Keratinocyte (primary cell): ENCODE measurements around the gene PEX10. TPM values are rescaled to one million over a fixed set of nuclear protein-coding genes. Genes with fewer than 3 reads are reported as not detected.
A peak's percentile ranks its signal among the peaks of the same experiment; 100 is the strongest.

Source experiments
- DNase-seq: peaks from one replicate; pipeline ENCODE4 v3.0.0-alpha.2; 2011; ENCODE audit warnings: low read depth, missing footprints, low spot score
- FAIRE-seq: peaks from 2 replicates; lab custom pipeline; 2011; peaks lifted over from hg19 to GRCh38; lab: Jason Lieb, UNC
- H2AFZ ChIP-seq: 2 replicates; pipeline ENCODE4 v1.6.0; 2012; ENCODE audit warnings: low read length, control low read depth, inconsistent platforms; ENCODE audit not compliant: control insufficient read depth
- H3K27ac ChIP-seq: 2 replicates; pipeline ENCODE4 v1.5.1; 2011; ENCODE audit warnings: low read length; ENCODE audit not compliant: control insufficient read depth, insufficient read depth
- H3K27me3 ChIP-seq: 3 replicates; pipeline ENCODE4 v1.6.0; 2011; ENCODE audit warnings: low read length; ENCODE audit not compliant: control insufficient read depth, insufficient read depth; ENCODE audit errors: extremely low read depth
- H3K36me3 ChIP-seq, 2 experiments: 2 replicates in 1 of 2; 3 replicates in 1 of 2; pipeline ENCODE4 v1.5.1; 2011; ENCODE audit warnings: low read length in 2 of 2, mild to moderate bottlenecking in 1 of 2; ENCODE audit not compliant: control insufficient read depth in 2 of 2, insufficient read depth in 2 of 2; ENCODE audit errors: extremely low read depth in 1 of 2
- H3K4me1 ChIP-seq: 3 replicates; pipeline ENCODE4 v1.5.1; 2011; ENCODE audit warnings: low read length; ENCODE audit not compliant: control insufficient read depth, insufficient read depth; ENCODE audit errors: extremely low read depth
- H3K4me2 ChIP-seq: 3 replicates; pipeline ENCODE4 v1.6.0; 2011; ENCODE audit warnings: low read depth, low read length; ENCODE audit not compliant: control insufficient read depth, insufficient read depth; ENCODE audit errors: extremely low read depth
- H3K4me3 ChIP-seq, 3 experiments: fragments of 200-600 bp in 1 of 3; sonication (generic) in 1 of 3; 2 replicates in 2 of 3; 3 replicates in 1 of 3; pipeline ENCODE4 v1.5.1; 2011 to 2016; ENCODE audit warnings: low read length in 3 of 3, mild to moderate bottlenecking in 3 of 3, control low read depth in 2 of 3, inconsistent platforms in 1 of 3, low read depth in 1 of 3, mixed read lengths in 1 of 3, mixed run types in 1 of 3, moderate library complexity in 1 of 3; ENCODE audit not compliant: control insufficient read depth in 2 of 3, insufficient read depth in 2 of 3; ENCODE audit errors: extremely low read depth in 1 of 3
- H3K79me2 ChIP-seq: 2 replicates; pipeline ENCODE4 v1.6.0; 2012; ENCODE audit warnings: low read length; ENCODE audit not compliant: control insufficient read depth, insufficient read depth
- H3K9ac ChIP-seq: 3 replicates; pipeline ENCODE4 v1.6.0; 2011; ENCODE audit warnings: low read length; ENCODE audit not compliant: control insufficient read depth, insufficient read depth; ENCODE audit errors: extremely low read depth
- H3K9me1 ChIP-seq: 3 replicates; pipeline ENCODE4 v1.6.0; 2011; ENCODE audit warnings: low read length; ENCODE audit not compliant: control insufficient read depth, insufficient read depth; ENCODE audit errors: extremely low read depth
- H3K9me3 ChIP-seq: 2 replicates; pipeline ENCODE4 v1.5.1; 2012; ENCODE audit warnings: low read depth, low read length; ENCODE audit not compliant: control insufficient read depth
- H4K20me1 ChIP-seq: 3 replicates; pipeline ENCODE4 v1.6.0; 2011; ENCODE audit warnings: low read length; ENCODE audit not compliant: control insufficient read depth, insufficient read depth; ENCODE audit errors: extremely low read depth
- CTCF ChIP-seq, 3 experiments: IDR thresholded peaks in 1 of 3; conservative IDR thresholded peaks in 1 of 3; optimal IDR thresholded peaks in 1 of 3; 2 replicates in 2 of 3; 3 replicates in 1 of 3; pipeline versions ENCODE3 to v1.5.1; 2011; ENCODE audit warnings: low read length in 3 of 3, mild to moderate bottlenecking in 3 of 3, moderate library complexity in 2 of 3, control low read depth in 1 of 3, inconsistent platforms in 1 of 3; ENCODE audit not compliant: insufficient read depth in 2 of 3; ENCODE audit errors: extremely low read depth in 1 of 3
- EZH2 ChIP-seq: IDR thresholded peaks from one replicate; pipeline ENCODE4 v1.6.1; 2012; ENCODE audit warnings: inconsistent platforms, mild to moderate bottlenecking, low read length, moderate library complexity
- dilution Hi-C: fragments of 300-500 bp; cut with MboI; formaldehyde crosslinking; loops from one replicate; pipeline ENCODE4 v1.7.0; 2020; ENCODE audit warnings: low sequenced_read_pairs; ENCODE audit not compliant: extremely low pct_ligation_motif_present
- polyA plus RNA-seq, 5 experiments: library from polyadenylated mRNA; depleted of rRNA in 3 of 5; stranded (reverse) in 3 of 5; stranded (forward) in 1 of 5; unstranded in 1 of 5; fragments of >200 nt; gene quantifications; 1 replicate in 1 of 5; 2 replicates in 3 of 5; 3 replicates in 1 of 5; pipeline versions ENCODE4 v1.2.1 to v1.2.3, GENCODE V29; 2011 to 2012; ENCODE audit warnings: missing spikeins in 2 of 5, low read depth in 1 of 5, low replicate concordance in 1 of 5

Gene PEX10
- polyA plus RNA-seq, 1 donor (not counting 4 experiments of a cell fraction or from before 2014, with no cell fraction given), result 13.8 TPM

GRCh38 chr1:2451741-2452140, 39.4 kb upstream of the PEX10 start:
- H3K4me1 ChIP-seq, result peaks cover 58% of the 10 kb centered on the region
- H3K9me3 ChIP-seq, result no peaks in the 10 kb centered on the region
- H3K27ac ChIP-seq, result peak overlapping the region; percentile 73
- H3K4me2 ChIP-seq, result peak overlapping the region; percentile 41
- FAIRE-seq, result peak; percentile 83
- peaks cover 11% of the 10 kb centered on the region for H4K20me1 ChIP-seq
- peak overlapping the region; percentile 37 for H3K9ac ChIP-seq
- no peak for TF ChIP-seq CTCF (optimal IDR thresholded peaks at IDR 0.05 in 1 of 3, IDR thresholded peaks at IDR 0.05 in 1 of 3, conservative IDR thresholded peaks at IDR 0.05 in 1 of 3; ENCODE audit: extremely low read depth in 1 of 3, insufficient read depth in 2 of 3, low read length in 3 of 3)
- TF ChIP-seq EZH2, result no peak
- H3K9me1 ChIP-seq, result peaks cover 3% of the 10 kb centered on the region
- H3K4me3 ChIP-seq, result no peak overlapping the region
- dilution Hi-C loops, result no loop called here
- DNase-seq, result no peak
- no peaks in the 10 kb centered on the region for H3K27me3 ChIP-seq
- H2AFZ ChIP-seq, result no peak overlapping the region
- H3K79me2 ChIP-seq, result peaks cover 85% of the 10 kb centered on the region
- H3K36me3 ChIP-seq, result peaks cover 2 to 16% of the 10 kb centered on the region in 2 experiments

GRCh38 chr1:2449636-2450454, 37.5 kb upstream of the PEX10 start:
- H3K4me1 ChIP-seq, result peaks cover 44% of the 10 kb centered on the region
- no peaks in the 10 kb centered on the region for H3K27me3 ChIP-seq
- DNase-seq (no peak), FAIRE-seq (peak; percentile 73)
- H3K9me3 ChIP-seq, result no peaks in the 10 kb centered on the region
- H3K4me2 ChIP-seq, result no peak overlapping the region
- peaks cover 3% of the 10 kb centered on the region for H3K9me1 ChIP-seq
- peaks cover 85% of the 10 kb centered on the region for H3K79me2 ChIP-seq
- H3K4me3 ChIP-seq, result no peak overlapping the region
- peaks cover 13% of the 10 kb centered on the region for H4K20me1 ChIP-seq
- no peak overlapping the region for H2AFZ ChIP-seq
- dilution Hi-C loops, result no loop called here
- TF ChIP-seq CTCF (optimal IDR thresholded peaks at IDR 0.05 in 1 of 3, IDR thresholded peaks at IDR 0.05 in 1 of 3, conservative IDR thresholded peaks at IDR 0.05 in 1 of 3; ENCODE audit: extremely low read depth in 1 of 3, insufficient read depth in 2 of 3, low read length in 3 of 3) (no peak), EZH2 (no peak)
- H3K9ac ChIP-seq, result no peak overlapping the region
- peaks cover 0 to 16% of the 10 kb centered on the region in 2 experiments for H3K36me3 ChIP-seq
- peak overlapping the region; percentile 20 for H3K27ac ChIP-seq
